HepG2 (cell line): ENCODE data around the gene WIF1. TPM values are rescaled to one million over a fixed set of nuclear protein-coding genes. Genes with fewer than 3 reads are reported as not detected.
A peak's percentile ranks its signal among the peaks of the same experiment; 100 is the strongest.

Source experiments
- CBFB ChIP-seq: sonication (generic); formaldehyde crosslinking; IDR thresholded peaks from 2 replicates; pipeline ENCODE4 v1.4.0; 2020; ENCODE audit warnings: missing genetic modification reagents
- CHCHD3 ChIP-seq: sonication (generic); formaldehyde crosslinking; IDR thresholded peaks from 2 replicates; pipeline ENCODE4 v1.8.0; 2022; ENCODE audit warnings: mild to moderate bottlenecking, missing genetic modification reagents, moderate library complexity
- HNRNPK ChIP-seq: fragments of 200-400 bp; formaldehyde crosslinking; IDR thresholded peaks from 2 replicates; pipeline ENCODE4 v1.6.1; 2018; ENCODE audit warnings: low read length, low read depth, moderate library complexity, mild to moderate bottlenecking; ENCODE audit not compliant: poor library complexity, severe bottlenecking
- NFKB2 ChIP-seq: sonication (generic); formaldehyde crosslinking; IDR thresholded peaks from 2 replicates; pipeline ENCODE4 v1.4.0; 2020; ENCODE audit warnings: missing genetic modification reagents, borderline replicate concordance
- NR2F6 ChIP-seq, 2 experiments: IDR thresholded peaks; 2 replicates each; pipeline ENCODE4 v1.6.1; 2016; ENCODE audit warnings: antibody characterized with exemption in 1 of 2, mild to moderate bottlenecking in 1 of 2
- RELA ChIP-seq: sonication (generic); formaldehyde crosslinking; IDR thresholded peaks from 2 replicates; pipeline ENCODE4 v1.4.0; 2020; ENCODE audit warnings: missing genetic modification reagents
- TGIF2 ChIP-seq: IDR thresholded peaks from 2 replicates; pipeline ENCODE4 v1.6.1; 2016; ENCODE audit warnings: control low read depth, missing compliant biosample characterization
- XRCC5 ChIP-seq: fragments of 200-400 bp; formaldehyde crosslinking; optimal IDR thresholded peaks from 2 replicates; pipeline ENCODE3; 2017; ENCODE audit warnings: mild to moderate bottlenecking, low read length
- ZFP36L2 ChIP-seq: sonication (generic); formaldehyde crosslinking; IDR thresholded peaks from 2 replicates; pipeline ENCODE4 v1.4.0; 2020; ENCODE audit warnings: missing genetic modification reagents
- ZNF292 ChIP-seq: sonication (generic); formaldehyde crosslinking; IDR thresholded peaks from 2 replicates; pipeline ENCODE4 v1.8.1; 2022; ENCODE audit warnings: mild to moderate bottlenecking, low read depth, missing genetic modification reagents, borderline replicate concordance
- ZNF296 ChIP-seq: sonication (generic); formaldehyde crosslinking; conservative IDR thresholded peaks from 2 replicates; pipeline ENCODE4 v1.5.0; 2020; ENCODE audit warnings: mild to moderate bottlenecking, missing genetic modification reagents
- ZNF558 ChIP-seq: sonication (generic); formaldehyde crosslinking; IDR thresholded peaks from 2 replicates; pipeline ENCODE4 v1.9.0; 2022; ENCODE audit warnings: mild to moderate bottlenecking, missing genetic modification reagents, borderline replicate concordance
- ZNF567 ChIP-seq: sonication (generic); formaldehyde crosslinking; IDR thresholded peaks from 2 replicates; pipeline ENCODE4 v1.8.1; 2023; ENCODE audit warnings: mild to moderate bottlenecking, missing genetic modification reagents, borderline replicate concordance
- ZNF607 ChIP-seq: sonication (generic); formaldehyde crosslinking; IDR thresholded peaks from 2 replicates; pipeline ENCODE4 v1.5.1; 2020; ENCODE audit warnings: missing genetic modification reagents, mild to moderate bottlenecking, borderline replicate concordance
- polyA plus RNA-seq, 8 experiments: library from polyadenylated mRNA; depleted of rRNA in 3 of 8; stranded (reverse) in 7 of 8; unstranded in 1 of 8; fragments of >200 nt; fragmentation: Illumina TruSeq in 4 of 8; extraction: Trizol in 4 of 8; gene quantifications; 2 replicates each; pipeline versions ENCODE4 v1.2.1 to v1.2.3, GENCODE V29; 2011 to 2016; ENCODE audit warnings: low read depth in 4 of 8, missing spikeins in 1 of 8, mixed read lengths in 1 of 8; ENCODE audit not compliant: insufficient read depth in 1 of 8
- total RNA-seq, 5 experiments: library from RNA; depleted of rRNA; stranded (reverse); fragments of >200 nt; fragmentation: Illumina TruSeq; extraction: Trizol; gene quantifications; 2 replicates each; pipeline ENCODE4 v1.2.3, GENCODE V29; 2016; ENCODE audit warnings: low read depth in 1 of 5
- TF ChIP-seq, protein P1 (sequence below): sonication (generic); formaldehyde crosslinking; IDR thresholded peaks from 2 replicates; pipeline ENCODE4 v1.8.1; 2023; ENCODE audit warnings: mild to moderate bottlenecking, moderate library complexity, missing genetic modification reagents
- TF ChIP-seq, protein P2 (sequence below): sonication (generic); formaldehyde crosslinking; conservative IDR thresholded peaks from 2 replicates; pipeline ENCODE4 v1.4.0; 2020; ENCODE audit warnings: missing genetic modification reagents
- TF ChIP-seq, protein P3 (sequence below), 2 experiments: fragments of 450-650 bp in 1 of 2; sonication (generic) in 1 of 2; formaldehyde crosslinking in 1 of 2; IDR thresholded peaks; 2 replicates each; pipeline versions ENCODE4 v1.6.1 to v1.8.0; 2016 to 2022; ENCODE audit warnings: antibody characterized with exemption in 1 of 2, mild to moderate bottlenecking in 1 of 2, missing genetic modification reagents in 1 of 2

The WIF1 gene
- total and polyA plus RNA-seq, 2 of the 13 experiments (the other 11 are each of a cell fraction or from before 2014, with no cell fraction given) = not detected

DNA sequence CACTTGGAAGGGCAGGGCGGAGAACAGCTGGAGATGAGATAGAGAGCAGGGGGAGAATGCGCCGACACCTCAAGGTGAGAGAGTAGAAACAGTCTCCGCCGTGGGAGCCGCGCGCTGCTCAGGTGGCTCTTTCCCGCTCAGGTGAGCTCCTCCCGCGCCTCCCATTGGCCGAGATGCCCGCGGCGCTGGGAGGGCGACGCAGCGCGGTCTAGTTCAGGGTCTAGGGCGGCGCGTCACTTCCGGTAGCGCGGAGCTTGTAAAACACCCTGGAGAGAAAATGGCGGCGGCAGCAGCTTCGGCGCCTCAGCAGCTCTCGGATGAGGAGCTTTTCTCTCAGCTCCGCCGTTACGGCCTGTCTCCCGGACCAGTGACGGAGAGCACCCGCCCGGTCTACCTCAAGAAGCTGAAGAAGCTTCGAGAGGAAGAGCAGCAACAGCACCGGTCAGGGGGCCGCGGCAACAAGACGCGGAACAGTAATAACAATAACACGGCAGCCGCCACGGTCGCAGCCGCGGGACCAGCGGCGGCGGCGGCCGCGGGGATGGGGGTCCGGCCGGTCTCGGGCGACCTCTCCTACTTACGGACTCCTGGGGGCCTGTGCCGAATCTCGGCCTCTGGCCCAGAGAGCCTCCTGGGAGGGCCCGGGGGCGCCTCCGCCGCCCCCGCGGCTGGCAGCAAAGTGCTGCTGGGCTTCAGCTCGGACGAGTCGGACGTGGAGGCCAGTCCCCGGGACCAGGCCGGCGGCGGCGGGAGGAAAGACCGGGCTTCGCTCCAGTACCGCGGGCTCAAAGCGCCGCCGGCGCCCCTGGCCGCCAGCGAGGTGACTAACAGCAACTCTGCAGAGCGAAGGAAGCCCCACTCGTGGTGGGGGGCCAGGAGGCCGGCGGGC lies 48.5 kb upstream of the WIF1 start, which contains the start of gene LEMD3 (continued):
- peak; percentile 94; the same call in 1 of the 2 replicates for TF ChIP-seq ZNF292 (CRISPR knock-in tag)
- peak; percentile 79; the same call in 1 of the 2 replicates for TF ChIP-seq ZFP36L2 (CRISPR knock-in tag)
- no peak; the same call in 1 of the 2 replicates for TF ChIP-seq RELA
- TF ChIP-seq ZNF558 (CRISPR knock-in tag) = peak; percentile 100
- TF ChIP-seq CHCHD3 (CRISPR knock-in tag) = peak; percentile 99
- peak; percentile 13 for TF ChIP-seq XRCC5
- TF ChIP-seq, protein P1, sequence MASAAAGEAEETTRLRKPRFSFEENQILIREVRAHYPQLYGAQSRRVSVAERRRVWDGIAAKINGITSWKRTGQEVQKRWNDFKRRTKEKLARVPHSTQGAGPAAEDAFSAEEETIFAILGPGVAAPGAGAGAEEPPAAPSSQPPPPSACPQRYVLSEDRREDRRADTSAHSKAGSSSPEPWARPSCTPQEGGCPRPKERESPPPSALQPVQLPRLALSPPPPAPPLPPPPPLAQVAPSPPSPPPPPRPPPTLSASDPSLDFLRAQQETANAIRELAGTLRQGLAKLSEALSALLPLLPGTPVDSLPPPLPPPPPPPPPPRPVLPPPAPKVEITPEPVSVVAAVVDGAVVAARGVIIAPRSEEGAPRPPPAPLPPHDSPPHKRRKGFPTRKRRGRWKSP (CRISPR knock-in tag) = peak; percentile 98
- peak; percentile 83; the same call in 1 of the 2 replicates for TF ChIP-seq ZNF567 (CRISPR knock-in tag)
- TF ChIP-seq TGIF2 (CRISPR knock-in tag) = 0 out of 2 replicates have a peak, but pooled peaks have one; percentile 50
- TF ChIP-seq ZNF296 (CRISPR knock-in tag) = peak; percentile 98
- peak; percentile 100 for TF ChIP-seq NFKB2 (CRISPR knock-in tag)
- TF ChIP-seq HNRNPK = peak; percentile 70
- TF ChIP-seq CBFB (CRISPR knock-in tag) = peak; percentile 94
- TF ChIP-seq, protein P2, sequence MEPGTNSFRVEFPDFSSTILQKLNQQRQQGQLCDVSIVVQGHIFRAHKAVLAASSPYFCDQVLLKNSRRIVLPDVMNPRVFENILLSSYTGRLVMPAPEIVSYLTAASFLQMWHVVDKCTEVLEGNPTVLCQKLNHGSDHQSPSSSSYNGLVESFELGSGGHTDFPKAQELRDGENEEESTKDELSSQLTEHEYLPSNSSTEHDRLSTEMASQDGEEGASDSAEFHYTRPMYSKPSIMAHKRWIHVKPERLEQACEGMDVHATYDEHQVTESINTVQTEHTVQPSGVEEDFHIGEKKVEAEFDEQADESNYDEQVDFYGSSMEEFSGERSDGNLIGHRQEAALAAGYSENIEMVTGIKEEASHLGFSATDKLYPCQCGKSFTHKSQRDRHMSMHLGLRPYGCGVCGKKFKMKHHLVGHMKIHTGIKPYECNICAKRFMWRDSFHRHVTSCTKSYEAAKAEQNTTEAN (CRISPR knock-in tag) = peak; percentile 98
- TF ChIP-seq, protein P3, sequence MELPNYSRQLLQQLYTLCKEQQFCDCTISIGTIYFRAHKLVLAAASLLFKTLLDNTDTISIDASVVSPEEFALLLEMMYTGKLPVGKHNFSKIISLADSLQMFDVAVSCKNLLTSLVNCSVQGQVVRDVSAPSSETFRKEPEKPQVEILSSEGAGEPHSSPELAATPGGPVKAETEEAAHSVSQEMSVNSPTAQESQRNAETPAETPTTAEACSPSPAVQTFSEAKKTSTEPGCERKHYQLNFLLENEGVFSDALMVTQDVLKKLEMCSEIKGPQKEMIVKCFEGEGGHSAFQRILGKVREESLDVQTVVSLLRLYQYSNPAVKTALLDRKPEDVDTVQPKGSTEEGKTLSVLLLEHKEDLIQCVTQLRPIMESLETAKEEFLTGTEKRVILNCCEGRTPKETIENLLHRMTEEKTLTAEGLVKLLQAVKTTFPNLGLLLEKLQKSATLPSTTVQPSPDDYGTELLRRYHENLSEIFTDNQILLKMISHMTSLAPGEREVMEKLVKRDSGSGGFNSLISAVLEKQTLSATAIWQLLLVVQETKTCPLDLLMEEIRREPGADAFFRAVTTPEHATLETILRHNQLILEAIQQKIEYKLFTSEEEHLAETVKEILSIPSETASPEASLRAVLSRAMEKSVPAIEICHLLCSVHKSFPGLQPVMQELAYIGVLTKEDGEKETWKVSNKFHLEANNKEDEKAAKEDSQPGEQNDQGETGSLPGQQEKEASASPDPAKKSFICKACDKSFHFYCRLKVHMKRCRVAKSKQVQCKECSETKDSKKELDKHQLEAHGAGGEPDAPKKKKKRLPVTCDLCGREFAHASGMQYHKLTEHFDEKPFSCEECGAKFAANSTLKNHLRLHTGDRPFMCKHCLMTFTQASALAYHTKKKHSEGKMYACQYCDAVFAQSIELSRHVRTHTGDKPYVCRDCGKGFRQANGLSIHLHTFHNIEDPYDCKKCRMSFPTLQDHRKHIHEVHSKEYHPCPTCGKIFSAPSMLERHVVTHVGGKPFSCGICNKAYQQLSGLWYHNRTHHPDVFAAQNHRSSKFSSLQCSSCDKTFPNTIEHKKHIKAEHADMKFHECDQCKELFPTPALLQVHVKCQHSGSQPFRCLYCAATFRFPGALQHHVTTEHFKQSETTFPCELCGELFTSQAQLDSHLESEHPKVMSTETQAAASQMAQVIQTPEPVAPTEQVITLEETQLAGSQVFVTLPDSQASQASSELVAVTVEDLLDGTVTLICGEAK (IDR thresholded peaks at IDR 0.05) = no peak
- TF ChIP-seq, protein P3 (CRISPR knock-in tag; IDR thresholded peaks at IDR 0.05) = peak; percentile 95; the same call in 1 of the 2 replicates
- TF ChIP-seq NR2F6 (IDR thresholded peaks at IDR 0.05) = no peak
- TF ChIP-seq NR2F6 (CRISPR knock-in tag; IDR thresholded peaks at IDR 0.05) = peak; percentile 77
- TF ChIP-seq ZNF607 (CRISPR knock-in tag) = peak; percentile 100
